ENCODE results near the gene FBLN5.

FBLN5 gene

DNA sequence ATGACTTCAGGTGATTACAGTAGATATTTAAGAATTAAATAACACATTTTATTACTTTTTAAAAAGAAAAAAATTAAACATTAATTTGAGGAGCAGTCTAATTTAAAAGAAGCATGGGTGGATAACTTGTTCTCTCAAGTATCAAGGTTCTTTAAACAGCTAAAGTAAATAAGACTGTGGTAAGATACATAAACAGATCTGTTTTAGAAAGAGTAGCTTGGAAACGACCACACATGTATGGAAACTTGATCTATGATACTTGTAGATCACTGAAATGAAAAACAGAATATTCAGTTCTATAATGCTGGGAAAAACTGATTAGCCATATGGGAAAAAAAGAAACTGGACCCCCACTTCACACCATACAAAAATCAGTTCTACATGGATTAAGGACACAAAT lies 116.2 kb downstream of the FBLN5 start:
- TF ChIP-seq CTCF (IDR thresholded peaks at IDR 0.05; ENCODE audit: control extremely low read depth, extremely low read depth, low read depth, missing control alignments): no peak
- ChIA-PET POLR2A (no interaction called here), CTCF (no interaction called here)
- DNase-seq (ENCODE audit: extremely low spot score): no peak

DNA sequence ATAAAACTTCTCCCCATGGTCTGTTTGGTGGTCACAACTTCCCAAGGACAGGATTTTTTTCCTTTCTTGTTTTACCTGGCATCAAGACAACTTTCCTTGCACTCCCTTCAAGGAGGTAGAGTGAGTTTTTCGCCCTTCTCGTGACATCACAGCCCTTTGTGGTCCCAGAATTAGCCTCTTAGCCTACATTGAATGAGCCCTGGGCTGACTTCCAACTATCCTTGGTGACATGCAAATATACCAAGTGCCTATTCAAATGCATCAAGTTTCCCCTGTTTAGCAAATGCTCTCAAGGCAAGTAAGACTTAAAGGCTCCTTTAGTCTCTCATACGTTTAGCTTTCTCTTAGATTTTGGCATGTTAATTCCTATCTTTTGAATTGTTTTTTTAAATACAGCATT lies 116.7 kb downstream of the FBLN5 start:
- DNase-seq (ENCODE audit: extremely low spot score): no peak
- ChIA-PET POLR2A (no interaction called here), CTCF (no interaction called here)
- TF ChIP-seq CTCF (IDR thresholded peaks at IDR 0.05; ENCODE audit: control extremely low read depth, extremely low read depth, low read depth, missing control alignments): no peak

GRCh38 chr14:91829511-91829910 lies 118.0 kb downstream of the FBLN5 start:
- CTCF ChIA-PET: interaction anchor here (0.9 kb wide), 1 partner anchor 180 kb away, joined by 3 read pairs; no protein-coding TSS in a partner anchor
- no peak for DNase-seq (ENCODE audit: extremely low spot score)
- POLR2A ChIA-PET: no interaction called here
- TF ChIP-seq CTCF (IDR thresholded peaks at IDR 0.05; ENCODE audit: control extremely low read depth, extremely low read depth, low read depth, missing control alignments): no peak

- ChIA-PET POLR2A (no interaction called here), CTCF (no interaction called here)
- no peak for TF ChIP-seq CTCF (IDR thresholded peaks at IDR 0.05; ENCODE audit: control extremely low read depth, extremely low read depth, low read depth, missing control alignments)
- DNase-seq (ENCODE audit: extremely low spot score): no peak
Measured at GRCh38 chr14:91827746-91828145, 119.7 kb downstream of the FBLN5 start.

Measured in GM10248 (cell line).